GM12874 (cell line): ENCODE results near the gene MACROD2.

Experiments
- CTCF ChIP-seq: IDR thresholded peaks from 2 replicates; pipeline ENCODE4 v1.5.1; 2011; ENCODE audit warnings: low read depth, mild to moderate bottlenecking, control low read depth, low read length, moderate library complexity; ENCODE audit not compliant: insufficient read depth

MACROD2 gene

DNA sequence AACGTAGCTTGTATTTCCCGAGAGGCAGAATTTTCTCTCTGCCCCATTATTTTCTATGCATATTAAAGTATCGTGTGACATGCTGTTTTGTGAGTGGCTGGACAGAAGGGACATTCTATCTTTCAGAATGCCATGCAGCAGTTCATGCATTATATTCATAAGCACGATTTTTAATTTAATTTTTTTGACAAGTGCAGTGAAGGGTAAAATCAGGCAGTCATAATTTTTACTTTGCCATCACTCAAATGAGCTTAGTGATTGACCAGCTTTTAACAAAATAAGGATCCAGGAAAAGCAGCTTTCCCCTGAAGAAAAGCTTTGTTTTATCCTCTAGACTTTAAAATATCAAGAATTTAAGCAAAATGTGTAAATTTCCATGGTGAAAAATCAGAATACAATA, 1904.7 kb downstream of the MACROD2 start:
- TF ChIP-seq CTCF: no peak

- TF ChIP-seq CTCF: no peak
Measured at GRCh38 chr20:15900443-15900842, 1905.1 kb downstream of the MACROD2 start.

GRCh38 chr20:15902493-15902892, 1907.2 kb downstream of the MACROD2 start:
- peak; percentile 32; the same call in 1 of the 2 replicates for TF ChIP-seq CTCF

DNA sequence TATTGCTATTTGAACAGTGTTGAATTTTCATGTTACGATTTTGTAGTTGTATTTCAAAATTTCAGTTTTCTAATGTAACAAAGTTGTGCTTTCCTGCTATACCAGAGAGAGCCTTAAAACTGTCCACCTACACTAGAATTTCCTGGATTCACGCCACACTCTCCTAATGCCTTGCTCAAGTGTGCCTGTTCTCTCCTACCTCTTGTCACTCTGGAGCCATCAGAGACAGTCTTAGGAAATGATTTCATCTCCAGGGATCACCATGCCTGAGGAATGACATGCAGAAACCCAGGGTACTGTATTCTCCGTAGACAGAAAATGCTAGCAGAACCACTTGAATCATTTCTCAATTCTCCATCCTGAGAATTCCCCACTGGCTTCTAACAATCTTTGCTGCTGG, 1910.3 kb downstream of the MACROD2 start:
- no peak for TF ChIP-seq CTCF

GRCh38 chr20:15909995-15910394, 1914.7 kb downstream of the MACROD2 start:
- TF ChIP-seq CTCF: no peak

GRCh38 chr20:15911581-15911980, 1916.3 kb downstream of the MACROD2 start:
- TF ChIP-seq CTCF: no peak

GRCh38 chr20:15913391-15914025, 1918.2 kb downstream of the MACROD2 start:
- no peak for TF ChIP-seq CTCF
